ENCODE data around the gene TSEN15. TPM values are rescaled to one million over a fixed set of nuclear protein-coding genes. Genes with fewer than 3 reads are reported as not detected.
"Not testable (repeated sequence)": the region's sequence is repeated elsewhere in the genome, so short reads cannot be mapped to it uniquely, and the experiment has no call there.

TSEN15 gene
- total RNA-seq, 2 experiments from 2014 or later = 44.1 to 48.9 TPM

DNA sequence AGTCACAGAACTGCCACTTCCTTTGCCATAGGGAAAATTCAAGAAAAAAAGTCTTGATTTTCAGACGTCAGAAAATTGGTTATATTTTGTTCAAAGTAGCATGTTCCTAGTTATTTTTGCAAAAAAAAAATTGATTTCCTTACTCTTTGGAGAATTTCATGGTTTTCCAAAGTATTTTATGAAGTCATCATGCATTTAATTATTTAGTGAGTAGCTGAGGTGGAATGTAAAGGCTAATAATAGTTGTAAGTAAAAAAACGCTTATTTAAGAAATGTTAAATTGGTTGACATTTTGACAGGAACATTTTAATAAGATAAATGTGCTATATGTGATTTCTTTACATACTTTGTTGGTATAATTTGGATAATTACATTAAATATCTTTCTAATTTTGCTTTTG lies 20.8 kb downstream of the TSEN15 start:
- H3K27me3 Mint-ChIP-seq = no peaks in the 10 kb centered on the region
- no peak overlapping the region for H3K27ac Mint-ChIP-seq
- POLR2A ChIA-PET = no interaction called here
- peaks cover 11% of the 10 kb centered on the region for H3K36me3 Mint-ChIP-seq (ENCODE audit: low read depth)
- no peak for DNase-seq
- H3K4me3 Mint-ChIP-seq = no peak overlapping the region
- peaks cover 4% of the 10 kb centered on the region for H3K4me1 Mint-ChIP-seq
- H3K9me3 Mint-ChIP-seq = no peaks in the 10 kb centered on the region
- CTCF ChIA-PET = no interaction called here

DNA sequence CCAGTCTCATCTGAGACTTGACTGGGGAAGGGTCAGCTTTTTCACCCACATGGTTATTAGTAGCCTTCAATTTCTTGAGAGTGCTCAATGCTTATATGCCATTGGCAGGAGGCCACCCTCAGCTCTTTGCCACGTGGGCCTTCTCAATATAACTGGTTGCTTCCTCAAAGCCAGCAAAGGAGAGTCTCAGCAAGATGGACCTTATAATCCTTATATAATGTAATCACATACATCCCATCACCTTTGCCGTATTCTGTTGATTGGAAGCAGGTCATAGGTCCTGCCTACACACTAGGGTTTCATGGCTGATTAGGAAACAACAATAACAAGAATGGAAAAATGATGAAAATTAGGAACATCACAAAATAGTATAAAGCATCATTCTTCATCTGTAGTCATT lies 22.9 kb downstream of the TSEN15 start:
- CTCF ChIA-PET = no interaction called here
- H3K36me3 Mint-ChIP-seq (ENCODE audit: low read depth) = peaks cover 11% of the 10 kb centered on the region

DNA sequence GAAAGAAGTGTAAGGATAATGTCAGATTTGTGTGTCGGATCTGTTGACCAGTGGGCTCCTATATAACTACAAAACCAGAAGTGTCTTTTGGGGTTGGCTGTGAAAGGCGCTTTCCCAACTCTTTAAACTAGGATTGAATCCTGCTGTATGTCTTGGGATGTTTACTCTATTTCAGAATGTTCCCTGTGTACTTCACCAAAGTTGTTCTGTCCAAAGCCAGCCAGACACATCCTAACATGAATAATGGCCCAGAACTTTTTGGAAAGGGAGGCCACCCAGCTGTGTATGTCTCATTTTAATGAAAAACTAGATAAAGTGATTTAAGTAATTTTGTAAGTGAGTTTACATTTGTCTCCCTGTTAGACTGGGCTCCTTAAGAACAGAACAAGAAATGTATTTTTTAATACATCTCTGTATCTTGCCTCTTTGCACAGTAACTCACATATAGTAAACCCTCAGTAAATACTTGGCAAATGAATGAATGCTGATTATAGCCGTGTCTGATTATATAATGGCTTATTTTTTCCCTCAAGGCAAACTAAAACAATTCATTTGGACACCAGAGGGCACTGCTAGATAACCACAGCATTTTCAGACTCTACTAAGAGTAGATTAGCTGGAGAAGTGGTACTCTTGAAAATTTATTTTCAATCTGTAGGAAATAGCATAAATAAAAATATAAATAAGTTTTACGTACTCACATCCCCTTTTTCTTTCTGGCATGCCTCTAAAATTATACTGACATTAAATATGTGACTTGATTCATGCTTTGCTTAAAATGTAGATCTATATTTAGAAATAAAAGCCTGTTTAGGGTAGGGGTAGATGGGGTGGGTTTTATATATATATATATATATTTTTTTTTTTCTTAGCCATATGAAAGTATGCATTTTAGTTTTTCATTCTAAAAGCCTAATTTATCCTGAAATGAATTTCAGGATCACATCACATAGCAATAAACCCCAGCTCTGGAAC lies 23.8 kb downstream of the TSEN15 start:
- no peaks in the 10 kb centered on the region for H3K27me3 Mint-ChIP-seq
- peak; percentile 43 for DNase-seq

More for the DNA sequence above, 22.9 kb downstream of the TSEN15 start:
- peaks cover 4% of the 10 kb centered on the region for H3K4me1 Mint-ChIP-seq
- POLR2A ChIA-PET = no interaction called here
- no peak overlapping the region for H3K27ac Mint-ChIP-seq
- no peaks in the 10 kb centered on the region for H3K27me3 Mint-ChIP-seq
- DNase-seq = no peak
- H3K9me3 Mint-ChIP-seq = no peaks in the 10 kb centered on the region
- no peak overlapping the region for H3K4me3 Mint-ChIP-seq

DNA sequence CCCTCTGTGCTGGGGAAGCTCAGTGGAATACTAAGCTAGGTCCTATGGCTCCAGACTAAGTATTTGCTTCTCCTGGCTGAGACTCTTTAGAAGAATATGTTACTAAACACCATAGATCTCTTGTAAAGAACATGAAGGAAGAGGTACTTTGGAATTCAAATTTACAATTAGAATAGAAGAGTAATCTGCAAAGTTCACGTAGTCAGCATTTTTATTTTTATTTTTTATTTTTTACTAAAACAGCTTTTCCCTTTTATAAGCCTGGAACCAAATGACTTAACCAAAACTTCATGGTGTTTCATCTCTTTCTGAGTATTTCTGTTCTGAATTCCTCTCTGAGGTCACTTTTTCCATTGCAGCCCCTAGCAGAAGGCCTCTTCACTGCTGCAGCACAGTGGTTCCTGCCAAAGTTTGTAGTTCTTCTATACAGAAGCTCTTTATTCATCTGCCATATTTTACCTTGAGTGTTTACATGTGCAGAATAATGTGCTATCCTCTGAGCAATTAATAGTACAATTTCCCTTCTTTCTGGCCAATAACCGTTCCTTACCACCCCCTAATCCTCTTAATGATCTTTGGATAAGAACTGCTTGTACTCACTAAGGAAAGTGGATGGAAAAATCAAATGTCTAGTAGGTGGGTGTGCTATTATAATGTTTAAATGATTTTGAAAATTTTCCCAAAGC lies 27.2 kb downstream of the TSEN15 start:
- Mint-ChIP-seq H3K36me3 (ENCODE audit: low read depth) (no peaks in the 10 kb centered on the region), H3K4me1 (peaks cover 4% of the 10 kb centered on the region), H3K27me3 (no peaks in the 10 kb centered on the region), H3K4me3 (no peak overlapping the region), H3K9me3 (no peaks in the 10 kb centered on the region), H3K27ac (no peak overlapping the region)
- no peak for DNase-seq
- POLR2A ChIA-PET = no interaction called here
- CTCF ChIA-PET = interaction anchor here (0.7 to 1.3 kb wide), 3 partner anchors 12 to 144 kb away, joined by 3 read pairs; no protein-coding TSS in a partner anchor

More for the DNA sequence above, 23.8 kb downstream of the TSEN15 start:
- CTCF ChIA-PET = interaction anchor here (0.6 to 0.9 kb wide), 3 partner anchors 41 to 303 kb away, joined by 3 read pairs; no protein-coding TSS in a partner anchor
- Mint-ChIP-seq H3K4me3 (no peak overlapping the region), H3K36me3 (ENCODE audit: low read depth) (peaks cover 7% of the 10 kb centered on the region), H3K4me1 (peaks cover 4% of the 10 kb centered on the region), H3K27ac (no peak overlapping the region), H3K9me3 (no peaks in the 10 kb centered on the region)
- POLR2A ChIA-PET = interaction anchor here (0.7 kb wide), 1 partner anchor 587 kb away, joined by 3 read pairs; no protein-coding TSS in a partner anchor

DNA sequence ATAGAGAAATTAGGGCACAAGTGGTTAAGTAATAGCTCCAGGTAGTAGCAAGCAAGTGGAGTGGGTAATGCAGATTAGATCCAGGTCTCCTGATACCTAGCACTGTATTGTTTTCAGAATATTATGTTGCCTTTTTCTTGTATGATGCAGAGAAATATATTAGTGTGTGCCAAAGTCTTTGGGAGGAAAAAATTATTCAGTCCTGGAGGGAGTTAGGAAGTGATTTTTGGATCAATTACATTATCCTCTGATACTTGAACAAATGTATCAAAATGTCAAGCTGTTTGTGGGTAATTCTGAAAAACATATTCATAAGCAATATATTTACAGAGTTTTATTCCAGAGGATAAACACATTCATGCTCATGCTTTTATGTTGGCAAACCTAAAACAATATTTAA lies 28.8 kb downstream of the TSEN15 start:
- Mint-ChIP-seq H3K9me3 (no peaks in the 10 kb centered on the region), H3K4me3 (no peak overlapping the region), H3K36me3 (ENCODE audit: low read depth) (no peaks in the 10 kb centered on the region), H3K4me1 (peaks cover 4% of the 10 kb centered on the region), H3K27me3 (no peaks in the 10 kb centered on the region), H3K27ac (no peak overlapping the region)
- no peak for DNase-seq
- ChIA-PET POLR2A (no interaction called here), CTCF (no interaction called here)

DNA sequence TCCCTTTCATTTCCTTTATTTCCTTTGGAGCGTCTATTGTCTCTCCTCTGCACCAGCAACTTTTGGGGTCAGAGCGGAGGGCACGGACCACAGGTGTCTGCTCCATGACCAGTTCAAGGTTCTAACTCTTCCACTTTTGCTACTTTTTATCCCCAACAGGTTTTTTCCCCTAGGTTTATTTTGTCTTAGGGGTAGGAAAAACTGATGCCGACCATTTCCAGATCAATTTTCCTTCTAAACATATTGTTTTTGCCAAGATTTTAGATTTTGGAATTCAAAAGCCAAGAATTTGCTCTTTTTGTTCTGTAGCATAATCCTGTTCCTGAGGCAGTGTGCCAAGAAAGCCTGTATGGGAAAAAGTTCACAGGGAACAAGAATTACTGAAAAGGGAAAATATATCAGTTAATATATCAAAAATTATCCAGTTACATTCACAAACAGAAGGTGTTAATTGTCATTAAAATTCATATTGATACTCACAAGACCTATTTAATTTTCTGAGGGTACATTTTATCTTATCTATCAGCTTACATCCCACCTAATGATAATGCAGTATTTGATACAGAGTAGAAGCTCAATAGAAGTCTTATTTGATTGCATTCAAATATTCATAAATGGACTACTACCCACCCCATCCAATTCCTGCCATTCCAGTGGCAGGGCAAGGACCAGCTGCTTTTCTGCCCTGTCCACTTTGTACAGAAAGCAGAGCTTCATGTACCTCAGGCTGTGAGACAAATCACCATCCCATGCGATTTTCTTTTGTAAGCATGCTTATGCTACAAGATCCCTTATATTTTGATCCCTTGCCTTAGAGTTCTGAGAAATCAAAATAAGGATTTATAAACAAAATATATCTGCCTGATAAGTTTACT lies 31.2 kb downstream of the TSEN15 start:
- ChIA-PET POLR2A (no interaction called here), CTCF (interaction anchor here (0.6 kb wide), 1 partner anchor 676 kb away, joined by 3 read pairs; no protein-coding TSS in a partner anchor)
- no peak for DNase-seq
- H3K36me3 Mint-ChIP-seq (ENCODE audit: low read depth) = peaks cover 2% of the 10 kb centered on the region
- no peak overlapping the region for H3K27ac Mint-ChIP-seq
- H3K4me1 Mint-ChIP-seq = no peaks in the 10 kb centered on the region
- H3K4me3 Mint-ChIP-seq = no peak overlapping the region
- H3K27me3 Mint-ChIP-seq = no peaks in the 10 kb centered on the region
- H3K9me3 Mint-ChIP-seq = no peaks in the 10 kb centered on the region

DNA sequence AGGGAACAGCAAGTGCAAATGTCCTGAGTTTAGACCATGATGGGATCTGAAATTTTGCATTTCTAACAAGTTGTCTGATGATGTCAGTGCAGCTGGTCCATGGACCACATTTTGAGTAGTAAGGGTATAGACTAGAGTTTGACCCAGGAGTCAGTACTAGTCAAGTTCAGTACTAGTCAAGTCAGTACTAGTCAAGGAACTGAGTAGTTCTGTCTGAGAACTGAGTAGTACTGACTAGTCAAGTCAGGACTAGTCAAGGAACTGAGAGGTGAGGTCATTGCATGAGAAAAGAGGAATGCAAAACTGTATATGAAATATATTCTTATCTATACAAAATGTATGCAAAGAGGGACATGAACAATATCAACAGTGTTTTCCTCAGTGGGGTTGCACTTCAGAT lies 34.1 kb downstream of the TSEN15 start:
- no peak overlapping the region for H3K4me3 Mint-ChIP-seq
- ChIA-PET POLR2A (no interaction called here), CTCF (no interaction called here)
- H3K36me3 Mint-ChIP-seq (ENCODE audit: low read depth) = peaks cover 2% of the 10 kb centered on the region
- no peak overlapping the region for H3K27ac Mint-ChIP-seq
- no peak for DNase-seq
- no peaks in the 10 kb centered on the region for H3K27me3 Mint-ChIP-seq
- H3K9me3 Mint-ChIP-seq = no peaks in the 10 kb centered on the region
- no peaks in the 10 kb centered on the region for H3K4me1 Mint-ChIP-seq

DNA sequence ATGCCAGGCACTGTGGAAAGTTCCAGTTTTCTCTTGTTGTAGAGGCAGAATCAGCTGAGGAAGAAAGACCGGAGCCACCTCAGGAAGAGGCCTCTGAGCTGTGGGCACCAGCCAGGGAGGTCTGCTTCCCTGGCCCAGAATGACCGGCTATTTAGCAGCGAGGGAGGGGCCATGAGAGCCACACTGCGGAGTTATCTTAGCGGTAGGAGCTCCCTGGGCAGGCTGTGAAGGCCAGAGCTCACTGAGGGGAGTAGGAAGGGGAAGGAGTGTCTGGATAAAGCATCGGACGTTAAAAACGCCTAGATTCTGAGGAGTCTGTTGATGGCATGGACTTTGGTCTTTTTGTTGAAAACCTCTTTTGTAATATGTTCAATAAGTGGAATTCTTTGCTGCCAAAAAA lies 36.5 kb downstream of the TSEN15 start:
- Mint-ChIP-seq H3K4me3 (no peak overlapping the region), H3K9me3 (no peaks in the 10 kb centered on the region)
- POLR2A ChIA-PET = no interaction called here

DNA sequence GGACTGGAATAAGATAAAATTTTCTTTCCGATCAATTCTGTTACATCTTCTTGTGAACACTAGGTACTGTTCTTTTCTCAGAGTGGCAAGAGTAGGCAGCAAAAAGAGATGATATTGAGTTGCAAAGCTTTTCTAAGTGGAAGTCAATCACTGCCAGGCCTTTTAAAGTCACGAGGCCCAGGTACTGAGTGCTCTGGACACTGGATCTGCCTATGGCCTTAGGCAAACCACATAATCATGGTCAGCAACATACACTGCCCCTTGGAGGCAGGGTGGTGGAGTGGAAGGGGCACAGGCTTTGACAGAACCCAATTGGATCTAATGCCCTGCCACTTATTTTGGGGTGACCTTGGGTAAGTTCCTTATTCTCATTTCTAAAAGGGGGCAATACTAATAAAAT lies 41.5 kb downstream of the TSEN15 start:
- no peak overlapping the region for H3K27ac Mint-ChIP-seq
- CTCF ChIA-PET = interaction anchor here (1.2 kb wide), 1 partner anchor 42 kb away, joined by 3 read pairs; the partner anchor contains the start of gene TSEN15
- no peaks in the 10 kb centered on the region for H3K36me3 Mint-ChIP-seq (ENCODE audit: low read depth)
- H3K4me3 Mint-ChIP-seq = no peak overlapping the region
- POLR2A ChIA-PET = no interaction called here
- H3K27me3 Mint-ChIP-seq = no peaks in the 10 kb centered on the region
- no peaks in the 10 kb centered on the region for H3K9me3 Mint-ChIP-seq
- no peaks in the 10 kb centered on the region for H3K4me1 Mint-ChIP-seq
- DNase-seq = no peak

More for the DNA sequence above, 36.5 kb downstream of the TSEN15 start:
- CTCF ChIA-PET = no interaction called here
- Mint-ChIP-seq H3K36me3 (ENCODE audit: low read depth) (peaks cover 2% of the 10 kb centered on the region), H3K4me1 (no peaks in the 10 kb centered on the region), H3K27me3 (no peaks in the 10 kb centered on the region), H3K27ac (no peak overlapping the region)
- no peak for DNase-seq

DNA sequence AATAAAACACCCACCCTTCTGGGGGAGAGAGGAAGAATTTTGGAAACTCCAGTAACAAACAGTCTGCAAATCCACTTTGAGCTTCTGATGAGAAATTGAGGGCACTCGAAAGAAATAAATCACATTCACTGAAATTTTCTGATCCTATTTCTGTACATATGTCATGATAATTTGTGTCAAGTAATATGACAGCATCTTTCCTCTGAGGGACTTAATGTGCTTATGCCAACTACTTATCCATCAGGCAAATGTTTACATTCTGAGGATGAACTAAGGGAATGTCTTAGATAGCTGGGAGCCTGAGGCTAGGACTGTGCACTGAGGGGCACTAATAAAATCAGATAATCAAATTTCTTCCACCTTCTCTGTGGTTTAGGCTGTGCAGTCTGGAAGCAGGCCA lies 44.5 kb downstream of the TSEN15 start:
- ChIA-PET POLR2A (no interaction called here), CTCF (no interaction called here)
- Mint-ChIP-seq H3K27me3 (no peaks in the 10 kb centered on the region), H3K27ac (no peak overlapping the region), H3K9me3 (peaks cover 3% of the 10 kb centered on the region), H3K4me1 (no peaks in the 10 kb centered on the region), H3K36me3 (ENCODE audit: low read depth) (no peaks in the 10 kb centered on the region), H3K4me3 (no peak overlapping the region)
- DNase-seq = no peak

DNA sequence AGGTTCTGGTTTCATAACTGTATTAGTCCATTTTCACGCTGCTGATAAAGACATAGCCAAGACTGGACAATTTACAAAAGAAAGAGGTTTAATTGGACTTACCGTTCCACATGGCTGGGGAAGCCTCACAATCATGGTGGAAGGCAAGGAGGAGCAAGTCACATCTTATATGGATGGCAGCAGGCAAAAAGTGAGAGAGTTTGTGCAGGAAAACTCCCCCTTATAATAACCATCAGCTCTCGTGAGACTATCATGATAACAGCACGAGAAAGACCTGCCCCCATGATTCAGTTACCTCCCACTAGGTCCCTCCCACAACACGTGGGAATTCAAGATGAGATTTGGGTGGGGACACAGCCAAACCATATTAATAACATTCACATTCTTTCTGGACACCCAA lies 45.0 kb downstream of the TSEN15 start:
- POLR2A ChIA-PET; H3K9me3 Mint-ChIP-seq; H3K27ac Mint-ChIP-seq; H3K27me3 Mint-ChIP-seq; DNase-seq; CTCF ChIA-PET; H3K4me3 Mint-ChIP-seq; H3K36me3 Mint-ChIP-seq (ENCODE audit: low read depth); H3K4me1 Mint-ChIP-seq: not testable (repeated sequence)

DNA sequence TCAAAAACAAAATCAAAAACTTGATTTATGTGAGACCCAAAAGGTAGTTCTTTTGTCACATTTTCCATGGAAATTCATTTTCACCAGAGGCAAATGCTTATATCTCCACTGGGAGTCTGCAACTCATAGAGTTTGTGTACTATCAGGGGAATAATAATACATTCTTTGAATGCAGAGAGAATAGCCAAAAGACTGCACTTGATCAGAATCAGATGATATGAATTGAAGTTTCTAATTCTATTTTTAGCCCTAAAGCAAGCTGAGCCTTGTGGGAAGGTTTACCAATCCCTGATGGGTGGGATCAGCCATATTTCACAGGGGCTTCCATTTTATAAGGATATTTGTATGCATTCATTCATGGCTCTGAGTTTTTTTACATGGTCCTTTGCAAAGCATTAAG lies 49.6 kb downstream of the TSEN15 start:
- H3K4me1 Mint-ChIP-seq = no peaks in the 10 kb centered on the region
- H3K36me3 Mint-ChIP-seq (ENCODE audit: low read depth) = no peaks in the 10 kb centered on the region
- H3K4me3 Mint-ChIP-seq = no peak overlapping the region
- CTCF ChIA-PET = no interaction called here
- peaks cover 10% of the 10 kb centered on the region for H3K9me3 Mint-ChIP-seq
- H3K27me3 Mint-ChIP-seq = no peaks in the 10 kb centered on the region
- H3K27ac Mint-ChIP-seq = no peak overlapping the region
- no peak for DNase-seq
- POLR2A ChIA-PET = no interaction called here

DNA sequence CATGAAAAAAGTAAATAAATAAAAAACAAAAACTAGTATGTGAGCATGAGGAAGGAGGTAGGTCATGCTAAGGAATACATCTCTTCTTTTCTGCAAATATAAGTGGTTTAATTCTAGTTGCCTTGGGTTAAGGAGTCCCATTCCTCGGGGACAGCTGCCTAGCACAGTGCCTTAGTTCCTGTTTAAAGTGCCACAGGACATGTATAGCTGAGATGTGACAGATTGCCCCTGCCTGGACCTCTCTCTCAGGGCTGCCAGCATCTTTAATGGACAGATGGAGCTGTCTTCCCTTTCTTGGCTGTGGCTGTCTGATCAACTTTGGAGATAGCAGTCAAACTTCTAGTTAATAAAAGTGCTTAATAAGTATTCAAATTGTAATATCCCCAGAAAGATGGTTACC lies 50.0 kb downstream of the TSEN15 start:
- H3K4me1 Mint-ChIP-seq = no peaks in the 10 kb centered on the region
- ChIA-PET POLR2A (no interaction called here), CTCF (no interaction called here)
- no peak for DNase-seq
- no peak overlapping the region for H3K27ac Mint-ChIP-seq
- H3K4me3 Mint-ChIP-seq = no peak overlapping the region
- peaks cover 14% of the 10 kb centered on the region for H3K9me3 Mint-ChIP-seq
- H3K36me3 Mint-ChIP-seq (ENCODE audit: low read depth) = no peaks in the 10 kb centered on the region
- H3K27me3 Mint-ChIP-seq = no peaks in the 10 kb centered on the region
